HG02981 (cell line): ENCODE results near the gene PPAN.

Experiments
- ATAC-seq: cut with Tn5 transposase; IDR thresholded peaks from one replicate; pipeline ENCODE4 v1.9.1; 2021; ENCODE audit warnings: mild to moderate bottlenecking, moderate library complexity; ENCODE audit not compliant: unreplicated experiment

The PPAN gene

DNA sequence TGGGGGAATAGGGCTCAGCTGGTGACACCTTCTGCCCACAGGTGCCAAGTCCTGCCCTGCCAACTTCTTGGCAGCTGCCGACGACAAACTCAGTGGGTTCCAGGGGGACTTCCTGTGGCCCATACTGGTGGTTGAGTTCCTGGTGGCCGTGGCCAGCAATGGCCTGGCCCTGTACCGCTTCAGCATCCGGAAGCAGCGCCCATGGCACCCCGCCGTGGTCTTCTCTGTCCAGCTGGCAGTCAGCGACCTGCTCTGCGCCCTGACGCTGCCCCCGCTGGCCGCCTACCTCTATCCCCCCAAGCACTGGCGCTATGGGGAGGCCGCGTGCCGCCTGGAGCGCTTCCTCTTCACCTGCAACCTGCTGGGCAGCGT is 7.4 kb downstream of the PPAN start:
- ATAC-seq = no peak

DNA sequence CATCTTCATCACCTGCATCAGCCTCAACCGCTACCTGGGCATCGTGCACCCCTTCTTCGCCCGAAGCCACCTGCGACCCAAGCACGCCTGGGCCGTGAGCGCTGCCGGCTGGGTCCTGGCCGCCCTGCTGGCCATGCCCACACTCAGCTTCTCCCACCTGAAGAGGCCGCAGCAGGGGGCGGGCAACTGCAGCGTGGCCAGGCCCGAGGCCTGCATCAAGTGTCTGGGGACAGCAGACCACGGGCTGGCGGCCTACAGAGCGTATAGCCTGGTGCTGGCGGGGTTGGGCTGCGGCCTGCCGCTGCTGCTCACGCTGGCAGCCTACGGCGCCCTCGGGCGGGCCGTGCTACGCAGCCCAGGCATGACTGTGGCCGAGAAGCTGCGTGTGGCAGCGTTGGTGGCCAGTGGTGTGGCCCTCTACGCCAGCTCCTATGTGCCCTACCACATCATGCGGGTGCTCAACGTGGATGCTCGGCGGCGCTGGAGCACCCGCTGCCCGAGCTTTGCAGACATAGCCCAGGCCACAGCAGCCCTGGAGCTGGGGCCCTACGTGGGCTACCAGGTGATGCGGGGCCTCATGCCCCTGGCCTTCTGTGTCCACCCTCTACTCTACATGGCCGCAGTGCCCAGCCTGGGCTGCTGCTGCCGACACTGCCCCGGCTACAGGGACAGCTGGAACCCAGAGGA is 7.9 kb downstream of the PPAN start:
- no peak for ATAC-seq

DNA sequence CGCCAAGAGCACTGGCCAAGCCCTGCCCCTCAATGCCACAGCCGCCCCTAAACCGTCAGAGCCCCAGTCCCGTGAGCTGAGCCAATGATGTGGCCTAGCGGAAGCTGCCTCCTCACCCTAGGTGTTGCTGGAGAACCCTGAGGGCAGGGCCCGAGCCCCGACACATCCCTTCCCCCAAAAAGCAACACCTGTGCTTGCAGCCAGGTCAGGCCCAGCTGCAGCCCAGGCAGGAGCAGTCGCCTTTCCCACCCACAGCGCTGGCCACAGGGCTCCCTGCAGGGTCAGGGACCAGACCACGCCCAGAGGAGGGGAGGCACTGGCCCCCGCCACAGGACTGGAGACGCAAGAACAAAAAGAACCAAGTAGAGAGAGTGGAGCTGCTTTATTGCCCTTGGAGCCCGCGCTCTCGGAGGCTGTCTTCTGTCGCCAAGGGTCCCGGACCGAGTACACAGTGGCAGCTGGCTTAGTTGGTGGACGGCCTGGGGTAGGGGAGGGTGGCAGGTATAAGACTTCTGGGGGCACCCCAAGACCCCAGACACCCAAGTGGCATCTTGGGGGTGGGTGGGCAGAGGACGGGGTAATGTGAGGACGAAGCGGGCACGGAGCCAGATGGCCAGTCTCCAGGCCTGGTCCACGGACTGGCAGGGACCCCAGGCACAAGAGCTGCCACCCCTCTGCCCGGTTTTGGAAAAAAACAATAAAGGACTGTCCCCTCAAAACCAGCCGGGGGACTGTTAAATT is 8.7 kb downstream of the PPAN start:
- no peak for ATAC-seq

DNA sequence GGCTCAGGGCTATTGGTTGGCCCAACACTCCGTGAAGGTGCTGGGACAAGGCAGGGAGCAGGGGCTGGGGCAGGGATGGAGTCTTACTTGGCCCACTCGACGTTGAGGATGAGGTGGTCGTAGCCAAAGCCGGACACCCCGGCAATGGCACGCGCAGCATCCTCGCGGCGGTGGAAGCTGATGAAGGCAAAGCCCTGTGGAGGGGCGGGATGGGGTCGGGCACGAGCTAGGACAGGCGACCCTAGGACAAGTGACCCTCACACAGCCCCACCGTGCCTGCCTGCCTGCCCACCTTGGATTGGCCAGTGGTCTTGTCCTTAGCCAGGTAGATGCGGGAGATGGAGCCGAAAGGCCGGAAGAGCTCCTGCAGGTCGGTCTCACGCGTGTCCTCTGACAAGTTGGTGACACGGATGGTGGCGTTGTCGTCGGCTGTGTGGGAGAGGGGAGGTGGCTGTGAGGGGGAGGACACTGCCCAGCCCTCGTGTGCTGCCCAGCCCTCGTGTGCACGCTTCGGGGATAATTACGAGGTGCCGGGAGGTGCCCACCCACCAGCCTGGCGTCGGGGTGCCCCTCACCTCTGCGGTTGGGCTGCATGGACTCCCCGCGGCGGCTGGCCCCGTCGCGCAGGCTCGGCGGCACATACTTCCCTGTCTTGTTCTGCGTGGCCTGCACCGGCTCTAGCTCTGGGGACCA is 9.4 kb downstream of the PPAN start:
- no peak for ATAC-seq

DNA sequence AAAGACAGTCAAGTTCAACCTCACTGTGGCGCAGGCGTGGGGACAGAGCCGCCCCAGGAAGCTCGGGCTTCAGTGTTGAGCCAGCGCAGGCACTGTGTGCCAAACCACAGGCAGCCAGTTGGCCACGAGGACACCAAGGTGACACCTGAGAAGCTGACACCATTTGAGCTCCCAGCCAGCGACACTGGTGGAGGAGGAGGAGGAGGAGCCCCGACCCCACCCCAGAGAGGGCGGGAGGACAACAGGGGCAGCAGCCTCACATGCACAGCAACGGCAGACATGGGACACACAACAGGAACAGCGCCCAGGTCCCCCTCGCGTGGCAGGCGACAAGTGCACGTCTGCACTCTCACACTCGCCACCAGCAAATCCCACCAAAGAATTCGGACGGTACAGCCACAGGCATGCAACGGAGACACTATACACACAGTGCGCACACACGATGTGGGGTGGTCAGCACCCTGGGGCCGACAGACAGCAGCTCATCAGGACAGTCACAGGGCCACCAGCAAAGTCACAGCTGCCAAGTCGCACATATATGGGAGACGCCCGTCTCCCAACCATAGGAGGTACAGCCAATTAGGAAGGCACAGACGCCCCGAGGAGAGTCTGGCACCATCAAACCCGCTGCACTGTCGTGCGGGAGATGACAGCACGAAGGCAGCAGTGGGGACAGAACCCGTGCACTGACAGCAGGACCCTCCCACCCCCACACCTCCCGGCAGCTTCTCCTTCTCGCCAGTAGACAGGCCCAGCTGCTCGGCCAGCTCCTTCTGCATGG is 10.1 kb downstream of the PPAN start:
- ATAC-seq = no peak

DNA sequence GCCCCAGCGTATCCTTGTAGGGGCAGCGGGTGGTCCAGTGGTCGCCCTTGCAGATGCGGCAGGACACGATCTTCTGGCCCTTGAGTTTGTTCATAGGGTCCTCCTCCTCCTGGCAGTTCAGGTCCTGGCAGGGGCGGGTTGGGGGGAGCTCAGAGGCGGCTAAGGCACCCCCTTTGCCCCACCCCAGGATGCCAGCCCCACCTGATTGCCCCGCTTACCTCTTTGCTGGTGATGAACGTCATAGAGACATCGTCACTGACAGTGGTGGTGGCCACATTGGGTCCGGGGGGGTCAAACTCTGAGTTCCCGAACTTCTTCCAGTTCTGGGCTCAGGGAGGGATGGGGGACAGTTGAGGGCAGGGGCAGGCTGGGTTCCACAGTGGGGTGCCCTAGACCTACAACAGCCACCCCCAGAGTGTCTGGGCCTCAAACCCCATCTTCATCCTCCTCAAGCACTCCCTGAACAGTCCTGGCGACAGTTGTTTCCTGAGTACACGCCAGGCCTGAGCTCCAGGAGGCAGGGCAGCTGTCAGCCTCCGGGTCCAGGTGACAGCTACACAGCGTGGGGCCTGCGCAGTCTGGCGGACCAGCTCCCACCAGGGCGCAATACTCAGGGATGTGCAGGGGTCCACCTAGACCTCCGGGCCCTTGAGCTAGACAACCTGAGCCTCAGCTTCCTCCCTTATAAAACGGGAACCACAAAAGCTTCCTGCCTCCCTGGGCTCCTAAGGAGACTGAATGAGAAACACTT is 10.9 kb downstream of the PPAN start:
- no peak for ATAC-seq

DNA sequence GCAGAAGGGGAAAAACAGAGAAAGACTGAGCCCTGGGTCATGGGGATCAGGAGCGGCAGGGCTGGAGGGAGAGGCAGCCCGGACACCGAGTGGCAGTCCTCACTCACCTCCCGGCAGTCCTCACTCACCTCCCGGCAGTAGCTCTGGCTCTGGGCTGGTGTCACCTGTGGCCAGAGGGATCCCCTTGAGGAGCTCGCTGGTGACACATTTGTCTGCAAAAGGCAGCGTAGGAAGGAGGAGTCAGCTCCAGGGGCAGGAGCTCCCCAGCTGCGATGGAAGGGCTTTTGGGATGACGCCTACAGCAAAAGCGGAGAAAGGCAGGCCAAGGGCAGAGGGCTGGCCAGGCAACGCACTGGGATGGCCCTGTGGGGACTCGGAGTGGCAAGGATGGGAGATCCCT is 12.8 kb downstream of the PPAN start:
- no peak for ATAC-seq

DNA sequence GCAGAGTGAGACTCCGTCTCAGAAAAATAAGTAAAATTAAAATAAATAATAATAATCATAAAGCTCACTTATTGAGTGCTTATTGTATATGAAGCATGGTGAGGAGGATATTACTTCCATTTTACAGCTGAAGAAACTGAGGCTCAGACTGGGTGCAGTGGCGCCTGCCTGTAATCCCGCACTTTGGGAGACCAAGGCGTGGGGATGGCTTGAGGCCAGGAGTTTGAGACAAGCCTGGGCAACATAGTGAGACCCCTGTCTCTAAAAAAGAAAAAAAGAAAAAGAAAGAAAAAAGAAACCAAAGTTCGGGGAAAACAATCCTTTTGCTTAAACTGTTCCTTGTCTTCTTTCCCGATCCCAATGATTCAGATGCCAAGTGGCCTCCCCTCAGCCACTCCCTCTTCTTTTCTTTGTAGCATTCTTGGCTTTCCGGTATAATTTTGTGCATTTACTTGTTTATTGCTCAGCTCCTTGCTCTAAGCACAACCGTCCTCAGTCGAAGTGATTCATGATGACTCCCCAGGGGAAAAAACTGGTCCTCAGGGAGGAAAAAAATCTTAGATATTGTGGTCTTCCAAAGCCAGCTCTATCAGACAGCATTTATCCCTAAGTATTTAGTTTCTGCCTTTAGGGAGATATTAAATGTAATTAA is 14.5 kb downstream of the PPAN start:
- no peak for ATAC-seq

DNA sequence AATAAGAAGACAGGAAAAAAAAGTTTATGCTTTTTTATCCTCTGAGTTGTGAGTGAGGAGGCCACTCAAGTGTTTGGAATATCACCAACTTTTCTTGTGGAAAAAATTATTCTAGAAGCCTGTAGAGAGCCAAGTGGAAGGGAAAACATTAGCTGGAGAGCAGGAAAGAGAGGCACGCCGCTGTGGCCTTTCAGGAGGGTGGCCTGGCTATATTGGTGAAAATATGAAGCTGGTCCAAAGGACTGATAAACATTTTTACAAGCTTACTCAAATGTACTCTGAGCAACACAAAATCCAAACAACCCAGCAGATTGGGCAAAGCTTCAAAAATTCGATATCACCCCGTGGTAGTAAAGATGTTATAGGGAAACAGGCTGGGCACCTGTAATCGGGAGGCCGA is 15.9 kb downstream of the PPAN start:
- ATAC-seq = no peak

DNA sequence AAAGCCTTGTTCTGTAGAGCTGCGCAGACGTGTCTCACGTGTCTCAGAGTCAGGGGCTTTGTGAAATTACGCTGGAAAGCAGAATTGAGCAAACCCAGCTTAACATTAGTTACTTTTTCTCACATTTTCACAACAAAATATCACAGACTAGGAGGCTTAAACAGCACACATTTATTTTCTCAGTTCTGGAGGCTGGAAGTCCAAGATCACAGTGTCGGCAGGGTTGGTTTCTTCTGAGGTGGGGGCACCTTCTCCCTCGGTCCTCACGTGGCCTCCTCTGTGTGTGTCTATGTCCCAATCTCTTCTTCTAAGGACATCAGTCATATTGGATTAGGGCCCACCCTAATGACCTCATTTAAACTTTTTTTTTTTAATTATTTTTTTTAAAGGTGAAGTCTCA is 18.3 kb downstream of the PPAN start:
- ATAC-seq = no peak

DNA sequence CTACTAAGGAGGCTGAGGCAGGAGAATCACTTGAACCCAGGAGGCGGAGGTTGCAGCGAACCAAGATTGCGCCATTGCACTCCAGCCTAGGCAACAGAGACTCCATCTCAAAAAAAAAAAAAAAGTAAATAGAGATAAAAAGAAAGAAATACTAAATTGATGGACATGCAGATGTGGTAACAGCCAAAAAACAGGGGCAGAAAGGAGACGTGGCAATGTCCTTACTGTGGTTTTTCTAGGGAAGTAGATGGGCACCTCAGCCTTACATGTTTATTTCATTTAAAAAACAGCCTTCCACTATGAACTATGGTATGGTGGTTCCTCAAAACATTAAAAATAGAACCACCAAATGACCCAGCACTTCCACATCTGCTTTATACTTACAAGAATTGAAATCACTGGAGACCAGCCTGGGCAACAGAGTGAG is 20.1 kb downstream of the PPAN start:
- no peak for ATAC-seq

DNA sequence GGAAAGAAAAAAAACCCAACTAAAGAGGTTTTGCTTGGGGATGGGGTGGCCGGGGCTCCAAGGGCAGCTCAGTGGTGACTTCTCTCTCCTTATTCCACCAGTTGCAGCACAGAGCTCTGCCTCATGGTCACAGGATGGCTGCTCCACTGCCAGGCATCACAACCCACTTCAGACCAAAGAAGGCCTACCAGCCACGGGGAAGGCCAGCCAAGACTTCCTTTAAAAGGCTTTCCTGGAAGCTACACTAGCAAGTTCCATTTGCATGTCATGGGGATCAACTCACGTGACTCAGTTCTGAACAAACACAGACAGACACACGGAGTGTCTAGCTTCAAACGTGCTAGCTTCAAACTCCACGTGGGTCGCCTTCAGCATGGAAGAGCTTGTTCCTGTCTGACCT is 26.7 kb downstream of the PPAN start:
- no peak for ATAC-seq

DNA sequence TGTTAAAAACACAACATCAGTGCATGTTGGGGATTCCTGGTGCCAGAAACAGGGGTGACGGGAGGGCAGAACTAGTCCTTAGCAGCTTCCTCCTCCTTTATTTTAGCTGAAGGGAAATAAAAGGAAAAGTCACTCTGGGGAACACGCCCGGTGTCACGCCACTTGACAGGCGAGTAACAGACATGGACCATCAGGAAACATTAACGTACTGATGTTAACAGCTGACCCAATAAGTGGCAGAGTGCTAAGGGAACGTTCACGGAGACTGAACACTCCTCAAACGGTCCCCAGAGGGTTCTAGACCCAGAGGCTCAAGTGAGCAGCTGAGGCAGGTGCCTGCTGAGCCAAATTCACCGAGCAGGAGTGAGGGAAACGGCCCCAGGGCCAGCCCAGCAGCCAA is 27.4 kb downstream of the PPAN start:
- no peak for ATAC-seq

DNA sequence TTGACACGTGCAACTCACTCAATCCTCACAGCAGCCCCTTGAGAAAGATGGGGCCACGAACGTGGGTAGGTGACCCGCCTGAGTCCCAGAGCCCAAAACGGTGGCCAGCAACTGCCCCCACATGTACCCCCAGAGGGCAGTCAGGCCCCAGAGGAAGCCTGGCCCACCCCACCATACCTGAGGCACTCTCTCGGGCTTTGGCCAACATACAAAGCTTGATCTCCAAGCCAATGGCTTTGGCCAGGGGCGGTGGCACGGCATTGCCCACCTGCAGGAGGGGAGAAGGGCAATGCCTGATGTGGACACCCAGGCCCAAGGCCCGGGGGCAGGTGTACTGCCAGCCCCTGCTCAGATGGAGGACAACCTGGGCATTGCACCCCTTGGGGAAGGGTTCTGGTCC is 27.9 kb downstream of the PPAN start:
- no peak for ATAC-seq

DNA sequence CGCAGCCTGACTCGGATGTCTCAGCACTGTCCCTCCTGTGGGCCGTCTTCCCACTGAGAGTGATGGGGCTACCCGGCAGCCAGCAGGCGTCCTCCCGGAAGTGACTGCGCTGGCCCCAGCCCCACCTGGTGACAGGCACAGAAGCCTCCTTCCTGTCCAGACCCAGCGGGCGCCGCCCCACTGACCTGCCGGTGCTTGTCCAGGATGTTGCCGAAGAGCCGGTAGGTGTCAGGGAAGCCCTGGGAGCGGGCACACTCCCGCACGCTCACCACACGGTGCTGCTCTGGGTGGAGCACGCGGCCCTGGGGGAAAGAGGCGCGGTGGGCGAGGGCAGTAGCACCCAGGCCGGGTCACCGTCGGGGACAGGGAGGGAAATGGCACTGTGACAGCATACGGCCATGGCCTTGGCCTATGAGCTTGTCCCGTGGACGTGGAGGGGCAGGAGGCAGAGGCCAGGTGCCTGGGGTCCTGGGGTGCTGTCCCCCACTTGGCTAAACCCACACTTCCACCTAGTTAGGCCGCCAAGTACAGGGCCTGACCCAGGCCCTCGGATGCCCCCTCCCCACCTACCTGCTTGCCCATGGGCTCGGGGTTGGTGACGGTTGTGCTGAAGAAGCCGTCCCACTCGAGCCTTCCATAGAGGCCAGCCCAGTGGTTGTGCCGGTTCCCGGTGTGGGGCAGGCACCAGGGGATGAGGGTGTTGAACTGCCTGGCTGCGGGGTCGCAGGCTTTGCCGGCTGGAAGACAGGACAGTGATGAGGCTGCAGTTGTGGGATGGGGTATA is 29.6 kb downstream of the PPAN start:
- no peak for ATAC-seq

DNA sequence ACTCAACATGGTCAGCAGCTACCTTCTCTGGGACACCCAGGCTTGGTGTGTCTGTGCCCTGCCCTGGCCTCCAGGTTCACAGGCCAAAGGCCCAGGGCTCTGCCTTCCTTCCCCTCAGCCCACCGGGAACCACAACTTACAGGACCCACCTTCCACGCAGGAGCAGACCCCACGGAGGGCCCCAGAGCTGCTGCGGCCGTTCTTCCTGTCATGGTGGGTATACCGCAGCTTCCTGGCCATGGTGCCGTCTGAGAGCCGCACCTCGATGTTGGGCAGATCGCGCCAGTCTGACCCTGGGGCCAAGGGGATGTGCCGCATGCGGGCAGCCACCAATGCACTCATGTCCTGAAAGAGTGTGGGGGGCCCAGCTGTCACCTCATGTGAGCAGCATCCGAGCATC is 30.8 kb downstream of the PPAN start:
- no peak for ATAC-seq

DNA sequence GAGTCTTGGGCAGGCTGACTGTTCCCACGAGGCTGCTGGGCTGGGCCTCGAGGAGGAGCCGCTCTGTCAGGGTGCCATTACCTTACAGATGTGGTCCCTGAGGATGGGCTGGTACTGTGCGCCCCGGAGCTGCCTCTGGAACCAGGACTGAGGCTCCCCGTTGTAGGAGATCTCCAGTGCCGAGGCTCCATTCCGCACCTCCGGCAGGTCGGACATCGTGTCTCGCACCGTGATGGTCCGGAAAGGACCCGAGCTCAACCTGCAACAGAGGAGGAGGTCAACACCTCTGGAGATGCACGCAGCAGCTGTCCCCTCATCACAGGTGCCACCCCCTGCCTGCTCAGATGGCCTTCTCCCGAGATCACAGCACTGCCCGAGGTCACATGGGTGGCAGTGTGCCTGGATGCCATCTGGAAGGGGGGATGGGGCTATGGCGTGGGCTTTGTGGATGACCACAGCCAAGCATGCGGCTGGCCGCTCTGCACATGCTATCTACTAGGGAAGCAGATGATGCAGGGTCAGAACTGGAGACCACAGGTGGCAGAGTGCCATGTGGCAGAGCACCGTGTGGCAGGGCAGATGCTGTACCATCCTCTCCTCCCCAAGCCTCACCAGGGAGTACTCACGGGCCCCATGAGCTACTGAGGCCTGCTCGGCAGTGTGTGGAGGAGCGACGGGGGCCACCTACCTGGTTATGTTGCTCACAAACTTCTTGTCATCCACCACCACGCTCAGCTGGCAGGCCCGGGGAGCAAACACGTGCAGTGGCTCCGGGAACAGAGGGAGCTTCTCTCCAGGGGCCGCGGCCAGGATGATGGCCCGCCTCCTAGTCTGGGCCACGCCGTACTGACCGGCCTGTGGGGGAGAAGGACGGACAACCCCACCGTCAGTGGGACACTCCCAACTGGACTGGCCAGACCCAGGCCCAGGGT is 31.9 kb downstream of the PPAN start:
- ATAC-seq = no peak
